ENCODE results near the gene SFMBT2.

The SFMBT2 gene

DNA sequence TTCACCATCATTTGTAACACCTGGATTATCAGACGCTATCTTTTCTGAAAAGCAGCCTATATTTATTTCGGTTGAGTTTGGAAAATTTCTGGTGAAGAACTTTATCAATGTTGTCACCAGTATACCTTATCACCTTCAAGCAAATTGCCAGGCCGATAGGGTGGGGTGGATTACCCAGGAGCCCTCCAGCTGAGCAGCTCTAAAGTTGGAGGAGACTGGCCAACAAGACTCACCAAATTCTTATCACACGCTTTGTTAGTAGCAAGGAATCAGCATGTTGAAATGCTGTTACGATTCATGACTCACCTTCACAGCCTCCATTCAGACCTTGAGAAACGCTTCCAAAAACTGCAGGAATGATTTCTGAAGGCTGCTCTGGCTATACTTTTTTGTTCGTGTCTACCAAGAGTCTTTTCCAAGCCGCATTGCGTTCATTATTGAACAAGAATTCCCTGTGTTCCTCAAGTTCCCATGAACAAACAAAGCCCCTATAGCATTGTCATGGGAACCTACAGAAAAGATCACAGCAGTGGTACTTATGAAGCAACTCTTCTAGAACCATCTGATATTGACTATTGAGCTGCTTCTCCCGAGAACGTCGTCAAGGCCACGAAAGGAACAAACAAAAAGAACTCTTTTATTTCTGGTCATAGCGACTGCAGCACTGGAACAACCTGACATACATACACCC, 291.4 kb downstream of the SFMBT2 start:
- H3K9me3 Mint-ChIP-seq: no peaks in the 10 kb centered on the region
- peaks cover 4% of the 10 kb centered on the region for H3K27me3 Mint-ChIP-seq (ENCODE audit: low read depth)
- H3K4me1 Mint-ChIP-seq: no peaks in the 10 kb centered on the region
- TF ChIP-seq, protein P1, sequence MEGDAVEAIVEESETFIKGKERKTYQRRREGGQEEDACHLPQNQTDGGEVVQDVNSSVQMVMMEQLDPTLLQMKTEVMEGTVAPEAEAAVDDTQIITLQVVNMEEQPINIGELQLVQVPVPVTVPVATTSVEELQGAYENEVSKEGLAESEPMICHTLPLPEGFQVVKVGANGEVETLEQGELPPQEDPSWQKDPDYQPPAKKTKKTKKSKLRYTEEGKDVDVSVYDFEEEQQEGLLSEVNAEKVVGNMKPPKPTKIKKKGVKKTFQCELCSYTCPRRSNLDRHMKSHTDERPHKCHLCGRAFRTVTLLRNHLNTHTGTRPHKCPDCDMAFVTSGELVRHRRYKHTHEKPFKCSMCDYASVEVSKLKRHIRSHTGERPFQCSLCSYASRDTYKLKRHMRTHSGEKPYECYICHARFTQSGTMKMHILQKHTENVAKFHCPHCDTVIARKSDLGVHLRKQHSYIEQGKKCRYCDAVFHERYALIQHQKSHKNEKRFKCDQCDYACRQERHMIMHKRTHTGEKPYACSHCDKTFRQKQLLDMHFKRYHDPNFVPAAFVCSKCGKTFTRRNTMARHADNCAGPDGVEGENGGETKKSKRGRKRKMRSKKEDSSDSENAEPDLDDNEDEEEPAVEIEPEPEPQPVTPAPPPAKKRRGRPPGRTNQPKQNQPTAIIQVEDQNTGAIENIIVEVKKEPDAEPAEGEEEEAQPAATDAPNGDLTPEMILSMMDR (IDR thresholded peaks at IDR 0.05; ENCODE audit: unreplicated experiment in 3 of 3): no peak
- no peak overlapping the region for H3K27ac Mint-ChIP-seq
- no peaks in the 10 kb centered on the region for H3K36me3 Mint-ChIP-seq (ENCODE audit: low read depth)
- H3K4me3 Mint-ChIP-seq: no peak overlapping the region

DNA sequence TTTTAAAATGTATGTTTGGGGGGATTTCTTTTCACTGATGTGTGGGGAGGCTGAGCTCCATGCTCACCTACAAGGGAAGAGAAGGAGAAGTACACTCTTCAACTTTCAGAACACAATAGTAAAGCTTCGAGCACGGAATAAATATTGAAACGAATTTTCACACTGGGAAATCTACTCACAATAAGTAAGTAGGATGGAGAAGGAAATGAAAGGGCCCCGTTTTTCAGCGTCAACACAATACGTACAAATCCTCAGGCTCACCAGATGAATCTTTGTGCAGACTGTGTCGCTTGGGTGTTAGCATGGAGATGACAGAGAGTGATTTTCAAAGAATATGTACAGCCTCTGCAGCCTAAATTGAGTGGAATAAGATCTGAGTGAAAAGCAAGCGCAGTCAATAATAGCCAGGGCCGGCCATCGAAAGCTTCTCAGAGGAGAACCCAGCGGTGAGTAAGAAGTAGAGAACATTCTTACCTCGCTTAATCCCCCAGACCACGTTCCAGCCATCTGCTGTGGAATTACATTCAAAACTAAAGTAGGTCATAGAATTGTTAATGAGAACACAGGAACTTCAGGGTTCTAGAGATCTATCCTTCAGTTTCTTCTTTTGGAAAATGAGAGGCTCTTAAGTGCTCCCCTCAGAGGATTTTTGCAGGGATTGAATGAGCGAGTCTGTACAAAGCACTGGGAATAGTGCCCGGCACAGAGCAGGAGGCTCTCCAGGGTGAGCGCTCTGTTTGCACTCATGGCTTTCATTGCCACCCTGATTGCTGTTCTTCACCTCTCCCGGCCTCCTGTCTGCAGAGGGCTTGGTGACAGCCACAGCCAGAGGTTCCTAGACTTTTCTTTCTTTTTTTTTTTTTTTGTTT, 292.8 kb downstream of the SFMBT2 start:
- no peaks in the 10 kb centered on the region for H3K9me3 Mint-ChIP-seq
- H3K4me3 Mint-ChIP-seq: no peak overlapping the region
- H3K36me3 Mint-ChIP-seq (ENCODE audit: low read depth): no peaks in the 10 kb centered on the region
- H3K27ac Mint-ChIP-seq: no peak overlapping the region
- peaks cover 4% of the 10 kb centered on the region for H3K27me3 Mint-ChIP-seq (ENCODE audit: low read depth)
- TF ChIP-seq, protein P1 (IDR thresholded peaks at IDR 0.05; ENCODE audit: unreplicated experiment in 3 of 3): no peak
- no peaks in the 10 kb centered on the region for H3K4me1 Mint-ChIP-seq

DNA sequence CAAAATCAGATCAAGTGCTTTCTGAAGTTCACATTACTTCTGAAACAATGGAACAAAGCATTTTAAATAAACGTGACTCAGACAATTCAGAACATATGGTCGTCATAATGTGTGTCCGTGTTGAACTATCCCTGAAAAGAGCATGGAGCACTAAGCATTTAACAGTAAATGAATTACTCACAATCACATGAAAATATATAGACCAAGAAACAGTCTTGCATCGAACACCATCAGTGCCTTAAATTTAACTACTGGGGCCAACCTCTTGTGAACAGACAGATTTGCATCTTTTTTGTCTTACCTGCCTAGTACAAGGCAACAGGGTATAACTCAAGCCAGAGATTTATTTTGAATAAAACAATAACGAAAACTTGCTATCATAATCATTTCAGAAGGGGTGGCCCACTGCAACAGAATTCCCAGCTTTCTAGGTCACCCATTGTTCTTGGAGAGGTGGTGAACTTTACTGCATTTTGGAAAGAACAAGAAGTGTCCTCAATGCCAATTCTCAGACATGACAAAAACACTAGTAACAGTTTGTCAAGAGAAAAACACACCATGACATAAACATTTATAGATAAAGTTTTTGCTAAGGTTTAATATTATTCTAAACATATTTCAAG, 293.5 kb downstream of the SFMBT2 start:
- Mint-ChIP-seq H3K9me3 (no peaks in the 10 kb centered on the region), H3K27me3 (ENCODE audit: low read depth) (peaks cover 4% of the 10 kb centered on the region), H3K36me3 (ENCODE audit: low read depth) (no peaks in the 10 kb centered on the region), H3K27ac (no peak overlapping the region), H3K4me3 (no peak overlapping the region), H3K4me1 (no peaks in the 10 kb centered on the region)
- TF ChIP-seq, protein P1 (IDR thresholded peaks at IDR 0.05; ENCODE audit: unreplicated experiment in 3 of 3): no peak

DNA sequence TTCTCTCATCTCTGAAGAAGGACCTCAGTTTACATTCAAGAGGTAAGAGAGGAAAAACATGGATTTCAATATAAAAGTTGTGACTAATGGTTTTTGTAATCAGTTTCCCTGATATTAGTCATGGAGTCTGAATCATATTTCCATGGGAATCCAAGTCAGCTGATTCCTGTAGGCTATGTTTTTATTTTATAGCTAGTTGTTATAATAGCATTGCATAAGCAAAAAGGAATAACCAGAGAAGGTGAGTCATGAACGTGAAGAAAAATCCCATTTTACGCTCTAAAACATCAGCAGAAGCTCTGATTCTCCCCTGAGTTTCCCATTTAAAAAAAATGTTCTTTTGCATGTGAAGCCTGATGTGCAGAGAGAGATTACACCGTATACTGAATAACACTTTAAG, 299.3 kb downstream of the SFMBT2 start:
- TF ChIP-seq, protein P1 (IDR thresholded peaks at IDR 0.05; ENCODE audit: unreplicated experiment in 3 of 3): no peak
- no peaks in the 10 kb centered on the region for H3K4me1 Mint-ChIP-seq
- no peak overlapping the region for H3K4me3 Mint-ChIP-seq
- H3K27ac Mint-ChIP-seq: no peak overlapping the region
- no peaks in the 10 kb centered on the region for H3K36me3 Mint-ChIP-seq (ENCODE audit: low read depth)
- H3K27me3 Mint-ChIP-seq (ENCODE audit: low read depth): peaks cover 5% of the 10 kb centered on the region
- H3K9me3 Mint-ChIP-seq: peaks cover 10% of the 10 kb centered on the region

DNA sequence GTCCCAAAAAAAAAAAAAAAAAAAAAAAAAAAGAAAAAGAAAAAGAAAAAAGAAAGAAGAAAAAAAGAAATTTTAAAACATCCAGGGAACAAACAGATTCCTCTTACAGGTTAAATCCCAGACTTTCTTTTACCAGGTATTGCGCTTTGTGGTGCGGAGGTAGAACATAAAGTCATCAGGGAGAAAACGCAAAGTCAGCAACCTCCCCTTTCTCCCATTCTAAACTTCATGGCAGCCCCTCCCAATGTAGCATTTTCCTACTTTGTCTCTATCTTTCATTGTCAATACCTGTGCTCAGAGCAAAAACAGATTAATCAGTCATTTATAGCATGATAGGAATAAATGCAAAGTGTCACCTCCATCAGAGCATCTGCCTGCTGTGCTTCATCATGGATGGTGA, 299.7 kb downstream of the SFMBT2 start:
- no peaks in the 10 kb centered on the region for H3K36me3 Mint-ChIP-seq (ENCODE audit: low read depth)
- H3K4me1 Mint-ChIP-seq: no peaks in the 10 kb centered on the region
- TF ChIP-seq, protein P1 (IDR thresholded peaks at IDR 0.05; ENCODE audit: unreplicated experiment in 3 of 3): no peak
- peaks cover 5% of the 10 kb centered on the region for H3K27me3 Mint-ChIP-seq (ENCODE audit: low read depth)
- peaks cover 10% of the 10 kb centered on the region for H3K9me3 Mint-ChIP-seq
- no peak overlapping the region for H3K27ac Mint-ChIP-seq
- H3K4me3 Mint-ChIP-seq: no peak overlapping the region
